Suppressor macrophage (primary cell): ENCODE results near the gene NAPA.
A peak's percentile ranks its signal among the peaks of the same experiment; 100 is the strongest.

Source experiments
- DNase-seq, 4 experiments: peaks; one replicate each; pipeline ENCODE4 v3.0.0-alpha.2; 2020 to 2022
- total RNA-seq, 17 experiments: gene quantifications; one replicate each; lab custom pipeline; 2026; ENCODE audit warnings: mixed read lengths in 6 of 17, inconsistent platforms in 3 of 17; lab: John Stamatoyannopoulos, UW

The NAPA gene
- total RNA-seq: 51.5 to 136 (median 75.0) reads per million in 17 experiments

DNA sequence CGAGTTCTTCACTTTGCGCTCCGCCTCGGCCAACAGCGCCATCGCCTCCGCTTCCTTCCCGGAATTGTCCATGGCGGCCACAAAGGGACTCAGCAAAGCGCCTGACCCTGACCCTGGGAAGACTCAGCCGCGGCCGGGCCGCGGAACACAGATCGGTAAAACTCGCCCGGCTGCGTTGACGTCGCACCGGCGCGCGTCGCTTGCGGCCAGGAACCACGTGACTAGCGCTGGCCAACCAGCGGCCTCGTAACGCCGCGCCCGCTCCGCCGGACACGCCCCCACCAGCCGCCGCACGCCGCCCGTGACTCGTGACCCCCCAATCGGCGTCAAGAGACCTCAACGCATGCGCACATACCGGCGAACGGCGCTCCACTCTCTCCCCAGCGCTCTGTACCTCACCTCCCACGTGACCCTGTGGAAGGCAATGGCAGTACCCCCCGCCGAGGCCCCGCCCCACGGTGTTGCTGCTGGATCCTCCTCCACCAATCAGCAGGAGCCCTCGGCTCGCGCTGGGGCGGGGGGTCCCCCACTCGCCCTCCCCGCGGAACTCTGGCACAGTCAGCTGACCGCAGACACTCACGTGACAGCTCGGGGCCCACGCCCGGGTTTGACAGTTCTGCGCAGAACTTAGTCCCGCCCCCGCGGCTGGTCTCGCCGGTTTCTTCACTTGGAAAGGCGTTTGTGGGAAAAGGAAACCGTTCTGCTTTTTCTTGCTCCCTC lies at the start of gene NAPA:
NAPA (minus strand) TSS at position 195 of the 720 bp plus-strand sequence; CDS start at position 72, 123 bp downstream.
- DNase-seq: peak; percentile 100

DNA sequence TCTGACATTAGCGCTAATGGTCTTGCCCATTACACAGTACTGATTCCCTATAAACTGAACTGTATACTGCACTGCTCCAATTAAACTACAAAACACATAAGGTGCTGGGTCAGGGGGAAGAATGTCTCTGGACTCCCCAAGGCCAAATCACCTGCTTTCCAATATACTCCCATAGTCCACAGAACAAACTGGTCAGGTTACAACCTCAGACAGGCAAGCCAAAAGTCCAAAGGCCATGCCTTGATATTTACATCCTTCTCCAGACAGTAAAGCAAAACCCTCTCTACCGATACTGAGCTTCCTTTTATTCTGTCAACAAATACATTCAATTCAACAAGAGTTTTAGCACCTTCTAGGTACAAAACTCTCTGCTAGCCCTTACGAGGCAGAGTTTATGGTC lies 49.2 kb upstream of the NAPA start:
- DNase-seq: no peak

DNA sequence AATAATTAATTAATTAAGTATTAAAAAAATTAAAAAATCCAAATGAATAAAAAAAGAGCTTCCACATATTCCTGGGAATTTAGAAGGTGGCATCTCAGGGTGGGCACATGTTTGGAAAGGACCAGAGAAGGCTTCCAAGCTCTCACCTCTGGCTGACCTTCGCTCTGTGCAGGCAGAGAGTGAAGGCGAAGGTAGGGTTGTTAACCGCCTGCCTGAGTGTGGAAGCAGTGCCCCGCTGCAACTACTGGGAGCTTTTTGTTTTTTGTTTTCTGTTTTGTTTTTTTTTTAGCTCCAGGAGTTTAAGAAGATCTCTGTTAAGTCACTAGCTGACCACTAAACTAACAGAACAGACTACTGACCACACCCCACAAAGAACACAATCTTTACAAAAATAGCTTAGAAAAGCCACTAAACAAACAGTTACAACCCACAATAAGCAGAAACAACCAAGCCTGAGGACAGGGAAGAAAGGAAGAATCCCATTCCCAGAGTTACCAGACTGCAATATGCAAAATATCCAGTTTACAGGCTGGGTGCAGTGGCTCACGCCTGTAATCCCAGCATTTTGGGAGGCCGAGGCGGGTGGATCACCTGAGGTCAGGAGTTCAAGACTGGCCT lies 46.7 kb upstream of the NAPA start:
- DNase-seq: no peak

DNA sequence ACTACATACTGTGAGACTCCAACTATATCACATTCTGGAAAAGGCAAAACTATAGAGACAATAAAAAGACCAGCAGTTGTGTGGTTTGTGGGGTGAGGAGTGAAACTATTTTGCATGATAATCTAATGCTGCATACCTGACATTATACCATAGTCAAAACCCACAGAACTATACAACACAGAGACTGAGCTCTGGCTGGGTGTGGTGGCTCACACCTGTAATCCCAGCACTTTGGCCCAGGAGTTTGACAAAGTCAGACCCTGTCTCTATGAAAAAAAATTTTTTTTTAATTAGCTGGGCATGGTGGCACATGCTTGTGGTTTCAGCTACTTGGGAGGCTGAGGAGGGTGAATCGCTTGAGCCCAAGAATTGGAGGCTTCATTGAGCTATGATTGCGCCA lies 46.1 kb upstream of the NAPA start:
- DNase-seq: no peak

DNA sequence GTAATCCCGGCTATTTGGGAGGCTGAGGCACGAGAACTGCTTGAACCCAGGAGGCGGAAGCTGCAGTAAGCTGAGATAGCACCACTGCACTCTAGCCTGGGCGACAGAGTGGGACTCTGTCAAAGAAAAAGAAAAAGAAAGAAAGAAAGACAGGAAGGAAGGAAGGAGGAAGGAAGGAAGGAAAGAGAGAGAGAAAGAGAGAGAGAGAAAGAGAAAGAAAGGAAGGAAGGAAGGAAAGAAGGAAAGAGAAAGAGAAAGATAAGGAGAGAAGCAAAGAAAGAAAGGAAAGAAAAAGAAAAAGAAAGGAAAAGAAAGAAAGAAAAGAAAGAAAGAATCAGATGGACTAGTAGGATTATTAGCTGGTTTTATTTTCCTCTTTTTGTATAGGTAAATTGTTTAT lies 35.3 kb upstream of the NAPA start:
- no peak for DNase-seq

DNA sequence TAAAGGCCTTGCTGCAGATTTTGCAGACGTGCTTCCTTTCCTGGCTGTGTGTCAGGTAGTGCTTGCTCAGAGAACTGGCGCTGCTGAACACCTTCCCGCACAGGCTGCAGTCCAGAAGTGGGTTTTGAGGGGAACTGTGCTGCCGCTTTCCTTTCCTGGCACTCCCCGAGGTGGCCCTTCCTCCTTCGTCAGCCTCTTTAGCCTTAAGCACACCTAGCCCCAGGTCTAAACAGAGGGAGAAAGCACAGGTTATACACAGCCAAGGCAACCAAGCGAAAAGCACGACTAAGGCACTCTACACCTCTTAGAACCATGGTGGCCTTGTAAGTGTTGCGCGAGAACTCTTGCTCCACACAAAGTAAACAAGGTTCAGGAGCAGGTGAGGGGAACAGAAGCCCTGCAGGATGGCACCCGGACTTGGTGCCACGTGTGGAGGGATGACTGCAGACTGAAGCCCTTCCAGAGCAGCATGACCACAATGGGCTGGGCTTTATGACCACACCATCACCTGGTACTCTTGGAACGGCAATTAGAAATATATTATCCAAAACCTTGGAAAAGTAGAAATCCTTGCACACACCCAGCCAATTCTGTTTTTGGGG lies 34.5 kb upstream of the NAPA start:
- DNase-seq: no peak

DNA sequence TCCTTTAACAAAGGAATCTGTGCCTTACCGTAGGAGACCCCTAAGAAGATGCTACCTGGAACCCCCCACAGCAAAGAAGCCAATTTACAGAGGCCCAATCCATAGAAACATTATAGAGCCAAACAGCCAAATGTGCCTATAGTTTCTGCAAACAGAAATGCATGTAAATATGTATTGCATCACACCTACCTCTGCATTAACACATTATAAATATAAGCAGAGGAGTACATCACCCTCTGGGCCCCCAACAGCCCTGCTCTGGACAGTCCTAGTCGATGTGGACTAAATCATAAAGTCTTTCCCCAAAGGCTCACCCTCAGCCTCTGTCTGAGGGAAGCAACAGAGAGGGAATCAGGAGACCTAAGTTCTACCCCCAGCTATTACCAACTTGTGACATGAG lies 32.3 kb upstream of the NAPA start:
- DNase-seq: no peak

DNA sequence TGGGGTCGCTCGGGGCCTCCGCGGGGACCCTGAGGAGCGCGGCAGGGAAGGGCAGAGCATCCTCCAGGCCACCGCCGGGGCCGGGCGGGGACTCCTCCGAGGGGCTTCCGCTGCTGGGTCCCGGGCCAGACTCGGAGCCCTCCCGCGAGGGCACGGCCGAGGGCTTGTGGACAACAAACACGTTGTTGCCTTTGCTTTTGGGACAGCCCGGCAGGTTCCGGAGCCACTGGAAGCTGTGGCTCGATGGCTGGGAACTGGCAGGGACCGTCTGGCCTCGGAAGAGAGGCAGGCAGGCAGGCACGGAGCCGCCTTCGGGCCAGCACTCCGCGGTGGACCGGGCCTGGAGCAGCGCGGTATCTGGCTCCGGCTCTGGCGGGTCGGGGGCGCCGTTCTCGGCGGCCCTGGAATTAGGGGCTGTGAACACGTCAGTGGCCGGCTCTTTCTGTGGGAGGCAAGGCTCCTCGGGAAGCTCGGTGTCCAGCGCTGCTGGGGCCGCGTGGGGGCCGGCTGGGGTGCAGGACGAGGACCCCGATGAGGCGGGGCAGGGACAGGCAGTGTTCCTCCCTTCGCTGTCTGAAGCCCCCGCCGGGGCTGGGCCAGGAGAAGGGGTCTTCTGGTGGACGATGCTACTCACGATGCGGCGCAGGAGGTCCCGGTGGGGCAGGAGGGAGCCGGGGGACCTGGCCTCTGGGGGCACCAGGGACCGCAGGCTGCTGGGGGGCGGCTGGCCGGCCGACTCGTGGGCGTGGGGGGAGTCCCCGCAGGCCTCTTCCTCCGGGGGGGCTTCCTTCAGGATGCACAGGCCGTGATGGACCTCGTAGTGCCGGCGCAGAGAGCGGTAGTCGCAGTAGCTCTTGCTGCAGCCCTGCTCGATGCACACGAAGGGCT lies 30.4 kb upstream of the NAPA start:
- no peak for DNase-seq

DNA sequence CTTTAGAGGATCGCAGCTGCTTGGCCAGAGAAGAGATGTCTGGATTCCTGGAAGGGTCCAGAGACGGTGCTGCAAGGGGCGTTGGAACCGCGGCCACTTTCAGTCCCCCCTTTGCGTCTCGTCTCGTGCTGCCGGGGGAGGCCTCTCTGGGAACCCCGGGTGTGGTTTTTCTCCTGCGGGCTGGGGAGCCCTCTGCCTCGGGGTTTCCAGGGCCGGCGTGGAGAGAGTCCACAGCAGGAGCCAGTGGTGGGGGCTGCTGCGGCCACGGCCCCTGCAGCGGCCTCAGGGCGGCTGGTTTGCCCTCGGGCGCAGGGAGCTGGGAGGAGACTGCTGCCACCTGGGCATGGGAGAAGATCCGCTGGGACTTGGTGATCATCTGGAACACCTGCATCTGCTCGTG lies 29.6 kb upstream of the NAPA start:
- DNase-seq: no peak

DNA sequence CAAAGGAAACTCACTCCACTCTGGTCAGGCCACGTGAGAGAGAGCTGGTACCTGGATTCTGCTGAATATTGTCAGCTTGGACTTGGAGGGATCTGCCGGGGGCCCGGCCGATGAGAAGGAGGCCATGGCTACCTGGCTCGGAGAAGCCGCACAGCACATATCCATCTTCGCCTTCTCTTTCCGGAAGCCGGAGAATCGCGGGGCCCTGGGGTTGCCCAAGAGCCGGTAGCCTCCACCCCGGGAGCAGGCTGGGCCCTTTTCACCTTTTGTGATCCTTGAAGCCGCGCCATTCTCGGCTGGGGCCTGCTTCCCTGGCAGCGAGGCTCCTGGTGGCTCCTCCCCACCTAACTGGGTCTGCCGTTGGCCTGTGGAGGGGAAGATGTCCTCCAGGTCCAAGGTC lies 29.2 kb upstream of the NAPA start:
- no peak for DNase-seq

DNA sequence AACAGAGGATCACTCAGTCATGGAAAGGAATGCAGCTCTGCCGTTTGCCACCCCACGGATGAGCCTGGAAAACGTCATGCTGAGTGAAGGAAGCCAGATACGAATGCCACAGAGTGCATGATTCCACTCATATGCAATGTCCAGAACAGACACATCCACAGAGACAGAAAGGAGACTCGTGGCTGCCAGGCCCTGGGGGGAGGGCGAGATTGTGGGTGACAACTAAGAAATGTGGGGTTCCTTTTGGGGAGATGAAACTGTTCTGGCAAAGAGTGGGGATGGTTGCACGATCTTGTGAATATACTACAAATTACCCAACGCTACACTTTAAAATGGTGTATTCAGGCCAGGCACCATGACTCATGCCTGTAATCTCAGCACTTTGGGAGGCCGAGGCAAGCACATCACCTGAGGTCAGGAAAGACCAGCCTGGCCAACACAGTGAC lies 27.2 kb upstream of the NAPA start:
- no peak for DNase-seq

DNA sequence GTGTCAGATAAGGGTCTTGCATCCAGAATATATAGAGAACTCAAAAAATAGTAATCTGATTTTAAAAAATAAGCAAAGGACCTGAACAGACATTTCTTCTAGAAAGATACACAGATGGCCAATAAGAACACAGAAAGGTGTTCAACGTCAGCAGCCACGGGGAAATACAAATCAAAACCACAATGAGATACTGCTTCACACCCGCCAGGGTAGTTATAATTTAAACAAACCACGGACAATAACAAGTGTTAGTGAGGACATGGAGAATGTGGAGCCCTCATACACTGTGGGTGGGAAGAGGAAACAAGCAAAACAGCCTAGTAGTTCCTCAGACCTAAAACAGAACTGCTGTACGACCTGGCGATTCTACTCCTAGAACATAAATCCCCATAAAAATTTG lies 26.7 kb upstream of the NAPA start:
- DNase-seq: peak in 3 of 4 experiments; percentile 31 to 47 (median 43)

DNA sequence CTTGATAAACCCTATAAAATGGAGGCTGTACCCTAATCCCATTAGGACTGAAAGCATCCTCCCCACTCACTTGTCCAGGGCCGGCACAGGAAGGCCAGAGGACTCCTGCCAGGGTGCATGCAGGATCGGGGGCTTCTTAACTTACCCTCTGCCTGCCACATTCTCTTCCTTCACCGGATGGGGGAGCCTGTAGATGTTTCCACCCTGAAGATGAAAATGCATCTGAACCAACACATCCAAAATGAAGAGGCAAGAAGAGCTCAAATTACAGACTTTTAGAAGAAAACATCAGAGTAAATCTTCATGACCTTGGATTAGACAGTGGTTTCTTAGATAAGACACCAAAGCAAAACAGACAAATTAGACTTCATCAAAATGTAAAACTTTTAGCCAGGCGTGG lies 25.9 kb upstream of the NAPA start:
- no peak for DNase-seq

DNA sequence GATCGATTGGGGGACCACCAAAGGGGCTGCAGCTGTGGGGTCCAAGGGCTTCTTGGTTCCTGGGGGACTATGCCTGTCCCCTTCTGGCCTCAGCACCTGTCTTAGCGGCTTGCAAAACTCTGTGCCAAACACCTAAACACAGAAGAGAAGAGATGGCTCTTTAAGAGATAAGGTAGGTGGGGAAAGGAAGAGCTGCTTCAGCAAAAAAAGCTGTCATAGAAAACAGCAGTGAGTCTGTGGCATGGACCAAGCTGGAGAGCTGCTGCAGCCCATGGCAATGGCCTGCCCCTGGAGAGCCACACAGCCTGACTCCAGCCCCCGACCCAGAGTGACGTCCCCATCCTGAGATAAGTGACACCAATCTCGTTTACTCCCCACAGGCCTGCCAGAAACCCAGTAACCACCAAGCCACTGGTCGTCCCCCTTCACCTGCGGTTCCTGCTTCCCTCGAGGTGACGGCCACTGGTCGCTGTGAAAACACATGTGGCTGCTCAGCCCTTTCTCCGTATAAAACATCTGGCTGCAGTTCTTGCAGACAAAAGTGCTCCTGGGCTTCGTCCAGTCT lies 25.0 kb upstream of the NAPA start:
- DNase-seq: no peak

DNA sequence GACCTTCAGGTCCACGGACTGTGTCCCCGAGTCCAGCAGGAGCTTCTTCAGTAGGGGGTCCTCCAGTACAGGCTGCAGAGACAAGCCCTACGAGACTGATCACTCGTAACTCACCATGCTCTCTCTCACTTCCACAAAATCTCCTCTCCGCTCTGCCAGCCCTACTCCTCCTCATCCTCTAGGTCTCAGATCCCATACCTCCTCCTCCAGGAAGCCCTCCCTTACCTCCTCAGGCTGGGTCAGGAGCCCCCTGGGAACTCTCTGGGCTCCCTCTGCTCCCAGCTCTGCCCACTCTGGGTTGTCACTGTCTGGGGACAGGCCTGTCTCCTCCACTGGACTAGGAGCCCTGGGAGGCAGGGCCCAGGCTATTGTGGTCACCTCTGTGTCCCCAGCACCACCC lies 23.9 kb upstream of the NAPA start:
- no peak for DNase-seq

DNA sequence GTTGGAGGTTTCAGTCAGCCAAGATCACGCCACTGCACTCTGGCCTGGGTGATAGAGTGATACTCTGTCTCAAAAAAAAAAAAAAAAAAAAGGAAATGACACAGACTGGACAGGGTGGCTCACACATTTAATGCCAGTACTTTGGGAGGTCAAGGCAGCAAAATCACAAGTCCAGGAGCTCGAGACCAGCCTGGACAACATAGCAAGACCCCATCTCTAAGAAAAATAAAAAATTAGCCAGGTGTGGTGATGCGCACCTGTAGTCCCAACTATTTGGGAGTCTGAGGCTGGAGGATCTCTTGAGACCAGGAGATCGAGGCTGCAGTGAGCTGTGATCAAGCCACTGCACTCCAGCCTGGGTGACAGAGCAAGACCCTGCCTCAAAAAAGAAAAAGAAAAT lies 22.6 kb upstream of the NAPA start:
- DNase-seq: no peak

DNA sequence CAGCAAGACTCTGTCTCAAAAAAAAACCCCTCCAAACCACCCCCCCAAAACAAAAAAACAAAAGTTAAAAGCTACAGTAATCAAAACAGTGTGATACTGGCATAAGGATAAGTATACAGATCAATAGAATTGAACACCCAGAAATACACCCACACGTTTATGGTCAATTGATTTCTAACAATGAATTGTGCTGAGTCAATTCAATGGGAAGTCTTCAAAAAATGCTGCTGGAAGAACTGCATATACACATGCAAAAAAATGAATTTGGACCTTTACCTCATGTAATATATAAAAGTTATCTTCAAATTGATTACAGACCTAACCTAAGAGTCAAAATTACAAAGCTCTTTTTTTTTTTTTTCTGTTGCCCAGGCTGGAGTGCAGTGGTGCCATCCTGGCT lies 19.8 kb upstream of the NAPA start:
- DNase-seq: no peak

DNA sequence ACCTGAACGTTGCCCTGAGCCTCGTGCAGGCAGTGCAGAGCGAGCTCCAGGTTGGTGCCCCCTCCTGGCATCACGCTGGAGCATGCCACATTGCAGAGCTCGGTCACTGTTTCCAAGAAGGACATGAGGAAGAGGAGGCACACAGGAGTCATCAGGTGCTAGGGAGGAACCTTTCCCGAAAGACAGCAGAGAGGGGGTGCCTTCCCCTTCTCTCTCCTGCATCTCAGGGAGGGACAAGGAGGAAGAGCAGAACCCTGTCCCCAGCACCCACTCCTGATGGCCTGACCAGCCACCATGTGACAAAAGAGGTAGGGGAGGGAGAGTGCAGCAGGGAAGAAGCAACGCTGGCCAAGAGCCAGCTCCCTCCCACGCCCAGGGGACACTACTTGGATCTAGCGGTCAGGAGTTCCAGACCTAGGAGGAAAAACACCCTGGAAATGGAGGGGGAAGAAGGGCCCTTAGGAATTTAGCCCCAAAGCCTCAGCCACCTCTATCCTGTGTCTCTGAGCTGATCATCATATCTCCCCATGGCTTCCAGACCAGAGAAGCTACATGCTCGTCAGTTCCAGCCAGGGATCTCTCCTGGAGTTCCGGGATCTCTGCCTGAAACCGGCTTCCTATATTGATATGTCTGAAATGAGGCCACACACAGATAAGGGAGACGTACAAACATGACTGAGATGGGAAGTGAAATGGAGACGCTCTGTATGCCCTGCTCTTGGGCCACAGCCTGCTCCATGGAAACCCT lies 17.0 kb upstream of the NAPA start:
- peak in 3 of 4 experiments; percentile 31 to 69 (median 47) for DNase-seq

DNA sequence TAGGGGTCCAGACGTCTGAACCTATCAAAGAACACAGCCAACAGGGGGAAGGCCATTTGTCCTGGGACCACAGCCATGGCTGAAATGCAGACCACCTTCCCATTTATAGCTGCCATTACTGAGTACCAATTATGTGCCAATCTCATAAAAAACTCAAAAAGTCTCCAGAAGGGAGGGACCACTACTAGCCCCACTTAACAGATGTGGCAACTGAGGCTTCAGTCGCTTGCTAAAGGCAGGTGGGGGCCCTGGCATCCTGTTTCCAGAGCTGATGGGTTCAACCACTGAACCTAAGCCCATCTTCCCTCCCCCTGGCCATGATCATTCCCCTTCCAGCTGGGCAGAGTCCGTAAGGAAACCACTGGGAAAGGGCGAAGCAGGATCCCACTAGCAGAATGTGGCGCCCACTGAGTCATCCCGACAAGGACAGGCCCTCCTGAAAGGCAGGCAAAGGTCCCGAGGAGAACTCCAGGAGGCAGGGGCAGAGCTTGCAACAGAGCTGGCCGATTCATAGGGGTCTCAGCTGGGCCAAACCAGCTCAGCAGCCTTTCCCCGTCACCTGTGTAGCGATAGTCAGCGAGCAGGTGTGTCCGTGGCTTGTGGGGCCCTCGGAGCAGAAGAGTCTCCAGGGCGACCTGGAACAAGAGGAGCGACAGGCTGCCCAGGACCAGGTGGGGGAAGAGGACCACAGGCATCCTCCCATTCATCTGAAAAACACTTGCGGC lies 14.3 kb upstream of the NAPA start:
- no peak for DNase-seq

DNA sequence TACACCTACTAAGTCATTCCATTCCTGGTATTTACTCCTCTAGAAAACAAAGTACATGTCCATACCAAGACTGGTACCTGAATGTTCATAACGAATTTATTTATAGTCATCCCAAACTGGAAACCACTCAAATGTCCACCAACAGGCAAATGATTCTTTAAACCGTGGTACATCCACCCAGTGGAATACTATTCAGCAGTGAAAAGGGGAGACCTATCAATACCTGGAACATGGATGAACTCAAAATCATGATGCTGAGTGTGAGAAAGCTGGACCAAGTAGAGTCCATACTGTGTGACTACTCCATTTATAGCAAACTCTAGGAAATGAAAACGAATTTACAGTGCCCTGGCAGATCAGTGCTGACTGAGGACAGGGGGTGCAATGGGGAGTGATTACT lies 11.9 kb upstream of the NAPA start:
- DNase-seq: no peak

DNA sequence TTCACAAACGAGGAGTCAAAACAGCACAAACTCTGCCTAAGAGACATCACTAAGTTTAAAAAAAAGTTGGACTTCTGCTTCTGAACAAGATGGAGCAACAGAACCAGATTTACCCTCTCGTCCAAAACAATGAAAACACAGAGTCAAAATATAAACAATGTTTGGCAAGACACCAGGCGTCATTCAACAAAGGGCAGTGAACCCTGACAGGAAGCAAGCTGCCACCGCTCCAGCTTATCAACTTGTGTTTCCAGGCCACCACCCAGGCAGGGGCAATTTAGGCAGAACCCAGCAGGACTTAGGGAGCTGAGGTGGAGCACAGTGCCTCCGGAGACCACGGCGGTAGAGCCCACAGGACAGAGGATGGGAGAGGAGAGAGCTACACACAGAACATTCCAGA lies 8.6 kb upstream of the NAPA start:
- no peak for DNase-seq
